Measurements from ENCODE around the gene LRRN1.
"Not testable (repeated sequence)": the region's sequence is repeated elsewhere in the genome, so short reads cannot be mapped to it uniquely, and the experiment has no call there.

GRCh38 chr3:3828417-3828816 is 29.2 kb downstream of the LRRN1 start:
- not testable (repeated sequence) for TF ChIP-seq CTCF, POLR2A, EP300 (IDR thresholded peaks at IDR 0.05)

All from tibial nerve (tissue), 4 donors.